Large intestine (tissue), 3 donors: ENCODE data around the gene SYCP2L. TPM values are rescaled to one million over a fixed set of nuclear protein-coding genes. Genes with fewer than 3 reads are reported as not detected.

Experiments used
- DNase-seq, 2 donors: peaks; one replicate each; pipeline versions ENCODE4 v3.0.0 to v3.0.0-alpha.2; 2013
- H3K27ac ChIP-seq: one replicate; pipeline ENCODE4 v1.5.1; 2013; ENCODE audit warnings: low read length
- H3K27me3 ChIP-seq: 2 replicates; pipeline ENCODE4 v1.6.1; 2013; ENCODE audit warnings: low read length; ENCODE audit not compliant: control insufficient read depth, insufficient read depth
- H3K36me3 ChIP-seq: 2 replicates; pipeline ENCODE4 v1.6.1; 2013; ENCODE audit warnings: low read length; ENCODE audit not compliant: control insufficient read depth, insufficient read depth
- H3K4me1 ChIP-seq: one replicate; pipeline ENCODE4 v1.6.1; 2013; ENCODE audit warnings: low read length; ENCODE audit not compliant: control insufficient read depth, insufficient read depth
- H3K4me3 ChIP-seq: one replicate; pipeline ENCODE4 v1.5.1; 2013; ENCODE audit warnings: low read length
- H3K9me3 ChIP-seq: one replicate; pipeline ENCODE4 v1.6.1; 2013; ENCODE audit warnings: mild to moderate bottlenecking, low read depth, low read length, moderate library complexity; ENCODE audit not compliant: control insufficient read depth
- WGBS: methylation state at CpG from one replicate; pipeline ENCODE4 v1.1.5; 2013; ENCODE audit warnings: low lambda C conversion rate; ENCODE audit not compliant: insufficient coverage; 5-methylcytosine and 5-hydroxymethylcytosine counted together
- polyA plus RNA-seq: library from polyadenylated mRNA; unstranded; fragments of 120-200 nt; gene quantifications from one replicate; pipeline ENCODE4 v1.2.1, GENCODE V29; 2013

SYCP2L gene
- polyA plus RNA-seq, 1 donor = 1.4 TPM

DNA sequence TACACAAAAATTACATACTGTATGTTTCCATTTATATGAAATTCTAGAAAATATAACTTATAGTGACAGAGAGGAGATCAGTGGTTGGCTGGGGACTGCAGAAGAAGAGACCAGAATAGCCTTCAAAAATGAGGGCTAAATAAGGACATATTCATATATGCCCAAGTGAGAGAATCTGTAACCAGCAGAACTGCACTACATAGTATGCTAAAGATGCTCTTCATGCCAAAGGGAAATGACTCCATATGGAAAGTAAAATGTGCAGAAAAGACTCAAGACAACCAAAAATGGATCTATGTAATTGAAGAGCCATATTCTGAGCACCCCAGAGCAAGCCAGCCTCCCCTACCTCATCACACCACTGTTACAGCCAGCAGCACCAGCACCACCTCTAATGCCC, 128.2 kb downstream of the SYCP2L start:
- no peaks in the 10 kb centered on the region for H3K4me1 ChIP-seq
- no peaks in the 10 kb centered on the region for H3K9me3 ChIP-seq
- peaks cover 3% of the 10 kb centered on the region for H3K27me3 ChIP-seq
- no peak for DNase-seq
- no peaks in the 10 kb centered on the region for H3K36me3 ChIP-seq
- H3K27ac ChIP-seq = no peak overlapping the region
- no peak overlapping the region for H3K4me3 ChIP-seq

DNA sequence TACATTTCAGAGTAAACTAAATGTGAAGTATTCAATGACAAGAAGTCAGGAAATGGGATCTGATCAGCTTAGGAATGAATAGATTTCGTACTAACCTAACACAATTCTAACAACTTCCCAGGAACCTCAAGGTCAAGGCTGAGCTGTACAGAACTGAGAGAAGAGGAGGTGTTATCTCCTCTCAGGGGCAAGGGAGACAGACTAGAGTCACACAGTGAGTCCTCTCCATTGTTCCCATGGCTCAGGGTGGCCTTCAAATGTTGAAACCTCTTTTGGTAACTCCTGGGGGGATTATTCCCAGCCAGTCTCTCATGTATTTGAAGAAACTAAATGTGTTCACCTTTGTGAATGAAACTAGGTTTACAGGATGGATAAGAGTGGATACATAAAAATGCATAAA, 129.6 kb downstream of the SYCP2L start:
- Histone ChIP-seq H3K27ac (no peak overlapping the region), H3K4me1 (no peaks in the 10 kb centered on the region), H3K4me3 (no peak overlapping the region), H3K27me3 (peaks cover 3% of the 10 kb centered on the region), H3K36me3 (no peaks in the 10 kb centered on the region), H3K9me3 (no peaks in the 10 kb centered on the region)
- WGBS = no CpG with 5 or more reads among the region's 1 CpG
- no peak for DNase-seq

DNA sequence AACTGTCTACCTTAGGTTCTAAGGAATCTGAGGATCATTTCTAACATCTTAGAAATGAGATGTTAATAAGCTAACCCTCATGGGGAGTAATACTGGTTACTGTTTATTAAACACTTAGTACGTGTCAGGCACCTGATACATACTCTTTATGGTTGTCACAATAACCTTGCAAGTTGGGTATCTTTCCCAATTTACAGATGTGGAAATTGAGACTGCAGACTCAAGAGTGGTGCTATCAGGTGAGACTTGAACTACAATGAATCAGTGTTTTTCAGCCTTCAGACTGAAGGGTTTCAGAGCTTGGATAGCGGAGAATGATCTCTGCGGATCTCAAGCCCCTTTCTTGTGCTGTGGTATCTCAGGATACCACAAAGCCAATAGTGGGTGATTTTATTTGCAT, 130.2 kb downstream of the SYCP2L start:
- Histone ChIP-seq H3K4me3 (no peak overlapping the region), H3K27ac (no peak overlapping the region), H3K27me3 (no peaks in the 10 kb centered on the region), H3K9me3 (no peaks in the 10 kb centered on the region), H3K36me3 (no peaks in the 10 kb centered on the region), H3K4me1 (no peaks in the 10 kb centered on the region)
- DNase-seq = no peak
- no CpG with 5 or more reads among the region's 3 CpGs for WGBS

DNA sequence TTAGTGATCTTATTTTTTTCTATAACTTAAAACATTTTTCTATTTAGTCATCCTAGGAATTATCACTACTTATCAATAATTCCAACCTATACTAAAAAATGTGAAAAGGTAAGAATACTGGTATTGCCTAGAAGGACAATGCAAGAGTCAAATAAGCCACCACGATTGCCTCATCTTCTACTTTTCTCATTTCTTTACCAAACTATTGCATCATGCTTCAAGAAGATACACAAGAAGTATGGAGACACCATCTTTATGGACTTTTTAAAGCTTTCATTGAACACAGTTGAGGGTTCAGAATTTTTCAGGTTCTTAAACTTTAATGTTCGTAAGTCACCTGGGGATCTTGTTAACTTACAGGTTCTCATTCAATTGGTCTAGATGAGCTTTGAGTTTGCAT, 131.4 kb downstream of the SYCP2L start:
- no peak for DNase-seq
- no peaks in the 10 kb centered on the region for H3K4me1 ChIP-seq
- WGBS = 78% methylated on average over 1 of the region's 2 CpGs
- no peaks in the 10 kb centered on the region for H3K9me3 ChIP-seq
- no peaks in the 10 kb centered on the region for H3K36me3 ChIP-seq
- no peak overlapping the region for H3K27ac ChIP-seq
- H3K4me3 ChIP-seq = no peak overlapping the region
- no peaks in the 10 kb centered on the region for H3K27me3 ChIP-seq

DNA sequence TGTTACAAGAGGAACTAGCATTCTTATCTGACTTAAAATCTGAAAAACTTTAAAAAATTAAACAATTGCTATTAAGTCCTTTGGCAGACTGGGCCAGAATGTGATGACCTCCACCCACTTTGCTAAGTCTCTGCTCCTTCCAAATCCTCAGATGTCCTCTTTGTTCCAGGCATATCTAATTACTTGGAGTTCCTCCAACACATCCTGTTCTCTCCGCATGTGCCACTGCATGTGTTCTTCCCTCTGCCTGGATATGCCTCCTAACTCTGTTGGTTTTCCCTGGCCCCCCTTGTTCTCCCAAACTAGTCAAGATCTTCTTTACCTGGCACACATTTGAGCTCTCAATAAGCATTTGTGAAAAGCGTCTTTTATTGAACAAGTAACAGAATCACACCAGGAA, 134.2 kb downstream of the SYCP2L start:
- no peak for DNase-seq
- no peaks in the 10 kb centered on the region for H3K9me3 ChIP-seq
- H3K27ac ChIP-seq = no peak overlapping the region
- H3K27me3 ChIP-seq = peaks cover 2% of the 10 kb centered on the region
- H3K4me1 ChIP-seq = no peaks in the 10 kb centered on the region
- H3K36me3 ChIP-seq = no peaks in the 10 kb centered on the region
- 60% methylated on average over 1 of the region's 2 CpGs for WGBS
- no peak overlapping the region for H3K4me3 ChIP-seq

DNA sequence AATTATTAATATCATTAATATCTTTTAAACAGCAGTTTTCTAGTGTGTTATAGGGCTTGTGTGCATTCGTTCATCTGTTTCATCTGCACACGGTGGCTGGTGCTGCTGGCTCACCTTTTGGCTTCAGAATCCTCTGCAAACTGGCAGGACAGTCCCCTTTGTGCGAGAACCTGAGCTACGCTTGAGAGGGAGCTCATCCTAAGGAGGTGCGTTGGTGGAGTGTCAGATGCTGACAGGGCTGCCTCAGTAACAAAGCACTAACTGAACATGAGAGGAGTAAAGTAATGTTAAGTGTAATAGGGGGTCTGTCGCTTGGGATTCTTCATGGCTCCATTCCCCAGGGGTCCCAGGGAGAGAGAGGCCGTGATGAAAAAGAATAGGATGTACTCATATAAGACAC, 134.9 kb downstream of the SYCP2L start:
- WGBS = no CpG with 5 or more reads among the region's 7 CpGs
- no peaks in the 10 kb centered on the region for H3K4me1 ChIP-seq
- H3K9me3 ChIP-seq = no peaks in the 10 kb centered on the region
- no peak overlapping the region for H3K4me3 ChIP-seq
- no peaks in the 10 kb centered on the region for H3K36me3 ChIP-seq
- H3K27ac ChIP-seq = no peak overlapping the region
- no peak for DNase-seq
- peaks cover 3% of the 10 kb centered on the region for H3K27me3 ChIP-seq

DNA sequence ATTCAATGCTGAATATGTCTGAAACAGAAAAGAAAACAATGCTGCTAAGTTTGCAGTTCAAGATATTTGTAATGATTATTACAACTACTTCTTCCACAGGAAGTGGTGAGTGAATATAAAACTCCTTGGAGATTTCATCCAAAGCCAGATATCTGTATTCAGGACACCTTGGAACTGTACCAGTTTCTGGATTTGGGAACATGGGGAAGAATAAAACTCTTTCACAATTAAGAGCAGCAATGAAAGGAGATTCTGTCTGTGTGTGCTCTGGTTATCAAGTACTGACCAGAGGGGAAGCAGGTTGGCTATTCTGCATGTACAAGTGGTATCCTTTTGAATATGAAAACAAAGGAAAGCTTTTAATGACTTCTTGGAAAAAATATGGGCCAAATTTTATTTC, 136.2 kb downstream of the SYCP2L start:
- Histone ChIP-seq H3K9me3 (no peaks in the 10 kb centered on the region), H3K4me1 (no peaks in the 10 kb centered on the region), H3K4me3 (no peak overlapping the region), H3K27me3 (peaks cover 3% of the 10 kb centered on the region), H3K36me3 (no peaks in the 10 kb centered on the region), H3K27ac (no peak overlapping the region)
- DNase-seq = no peak

Other genes with a start within 250 kb of the SYCP2L start
- gene C6orf52, start 192.4 kb upstream of the SYCP2L start, polyA plus RNA-seq = 12.7 TPM
- 15.2 TPM for gene PAK1IP1, start 192.1 kb upstream of the SYCP2L start, polyA plus RNA-seq
- gene TMEM14C, start 164.0 kb upstream of the SYCP2L start, polyA plus RNA-seq = 144 TPM
- 78.4 TPM for gene TMEM14B, start 139.2 kb upstream of the SYCP2L start, polyA plus RNA-seq
- gene MAK, start 48.5 kb upstream of the SYCP2L start, polyA plus RNA-seq = 0.36 TPM
- not detected for gene GCM2, start 5.0 kb upstream of the SYCP2L start, polyA plus RNA-seq
- 6.7 TPM for gene ELOVL2, start 157.3 kb downstream of the SYCP2L start, polyA plus RNA-seq
- gene SMIM13, start 206.8 kb downstream of the SYCP2L start, polyA plus RNA-seq = 13.0 TPM
- 1.3 TPM for gene ERVFRD-1, start 224.7 kb downstream of the SYCP2L start, polyA plus RNA-seq